GM19438 (cell line): ENCODE measurements around the gene GUCD1.
A peak's percentile ranks its signal among the peaks of the same experiment; 100 is the strongest.
"Not testable (repeated sequence)": the region's sequence is repeated elsewhere in the genome, so short reads cannot be mapped to it uniquely, and the experiment has no call there.

ENCODE experiments used
- ATAC-seq: cut with Tn5 transposase; IDR thresholded peaks from one replicate; pipeline ENCODE4 v1.9.1; 2021; ENCODE audit warnings: low read depth; ENCODE audit not compliant: unreplicated experiment

Gene GUCD1

GRCh38 chr22:24554313-24555164 lies at the start of gene GUCD1:
GUCD1 (minus strand) TSS chr22:24555138; CDS start chr22:24554991, 147 bp downstream.
- ATAC-seq, result peak; percentile 2

- ATAC-seq, result not testable (repeated sequence)
These were observed 49.1 kb upstream of the GUCD1 start for GRCh38 chr22:24603770-24604629.

GRCh38 chr22:24602847-24603769 lies 48.2 kb upstream of the GUCD1 start, which contains the start of gene GGT1:
GGT1 (plus strand) TSS chr22:24603193; CDS start chr22:24611082, 7,889 bp downstream.
- not testable (repeated sequence) for ATAC-seq

GRCh38 chr22:24602105-24602749 lies 47.3 kb upstream of the GUCD1 start:
- ATAC-seq, result not testable (repeated sequence)

- no peak for ATAC-seq
These were observed 46.5 kb upstream of the GUCD1 start for GRCh38 chr22:24601217-24602104.

- not testable (repeated sequence) for ATAC-seq
These were observed 45.2 kb upstream of the GUCD1 start for GRCh38 chr22:24599958-24600715.

GRCh38 chr22:24599514-24599913 lies 44.6 kb upstream of the GUCD1 start:
- ATAC-seq, result no peak

- not testable (repeated sequence) for ATAC-seq
These were observed 42.1 kb upstream of the GUCD1 start for GRCh38 chr22:24597076-24597475.

- no peak for ATAC-seq
These were observed 40.9 kb upstream of the GUCD1 start for GRCh38 chr22:24595863-24596262.

GRCh38 chr22:24595228-24595627 lies 40.3 kb upstream of the GUCD1 start:
- no peak for ATAC-seq

GRCh38 chr22:24594569-24595120 lies 39.7 kb upstream of the GUCD1 start:
- ATAC-seq, result no peak

GRCh38 chr22:24593836-24594568 lies 39.1 kb upstream of the GUCD1 start:
- no peak for ATAC-seq

GRCh38 chr22:24593559-24593835 lies 38.6 kb upstream of the GUCD1 start:
- not testable (repeated sequence) for ATAC-seq

- peak; percentile 92 for ATAC-seq
These were observed 38.1 kb upstream of the GUCD1 start, which contains the start of gene LRRC75B for GRCh38 chr22:24592851-24593558. LRRC75B (minus strand) TSS chr22:24593073; CDS start chr22:24593039, 34 bp downstream.

GRCh38 chr22:24592058-24592850 lies 37.3 kb upstream of the GUCD1 start:
- ATAC-seq, result no peak
